Raji (cell line): ENCODE results near the gene PURB.

Experiments
- POLR2A ChIP-seq: IDR thresholded peaks from 2 replicates; pipeline ENCODE4 v1.6.1; 2011; ENCODE audit warnings: low read depth, low read length, control low read depth; ENCODE audit not compliant: insufficient read depth

Gene PURB

GRCh38 chr7:44875241-44875640, 10.1 kb downstream of the PURB start:
- no peak for TF ChIP-seq POLR2A

- no peak for TF ChIP-seq POLR2A
Observed at GRCh38 chr7:44872787-44873186, 12.5 kb downstream of the PURB start.

- TF ChIP-seq POLR2A: no peak
Observed at GRCh38 chr7:44867073-44867995, 18.0 kb downstream of the PURB start.

GRCh38 chr7:44858161-44858560, 27.2 kb downstream of the PURB start:
- TF ChIP-seq POLR2A: no peak

- TF ChIP-seq POLR2A: no peak
Observed at GRCh38 chr7:44854644-44855364, 30.5 kb downstream of the PURB start.

GRCh38 chr7:44853391-44853790, 31.9 kb downstream of the PURB start:
- no peak for TF ChIP-seq POLR2A

- TF ChIP-seq POLR2A: no peak
Observed at GRCh38 chr7:44852590-44852989, 32.7 kb downstream of the PURB start.

- no peak for TF ChIP-seq POLR2A
Observed at GRCh38 chr7:44849885-44850544, 35.3 kb downstream of the PURB start.

GRCh38 chr7:44849259-44849884, 36.0 kb downstream of the PURB start:
- TF ChIP-seq POLR2A: no peak

- peak; percentile 91 for TF ChIP-seq POLR2A
Observed at GRCh38 chr7:44847920-44848634, 37.3 kb downstream of the PURB start, which contains the start of gene H2AZ2. TSS of gene H2AZ2 (minus strand) at chr7:44848087. CDS start at chr7:44847971, 116 bp downstream.

GRCh38 chr7:44847509-44847919, 37.8 kb downstream of the PURB start:
- no peak; the same call in 1 of the 2 replicates for TF ChIP-seq POLR2A

- no peak for TF ChIP-seq POLR2A
Observed at GRCh38 chr7:44846816-44847508, 38.4 kb downstream of the PURB start.

- TF ChIP-seq POLR2A: no peak
Observed at GRCh38 chr7:44845451-44845850, 39.9 kb downstream of the PURB start.

- TF ChIP-seq POLR2A: no peak
Observed at GRCh38 chr7:44838751-44839150, 46.6 kb downstream of the PURB start.

GRCh38 chr7:44827567-44827966, 57.8 kb downstream of the PURB start:
- TF ChIP-seq POLR2A: no peak
